ENCODE measurements around the gene CCDC180.

DNA sequence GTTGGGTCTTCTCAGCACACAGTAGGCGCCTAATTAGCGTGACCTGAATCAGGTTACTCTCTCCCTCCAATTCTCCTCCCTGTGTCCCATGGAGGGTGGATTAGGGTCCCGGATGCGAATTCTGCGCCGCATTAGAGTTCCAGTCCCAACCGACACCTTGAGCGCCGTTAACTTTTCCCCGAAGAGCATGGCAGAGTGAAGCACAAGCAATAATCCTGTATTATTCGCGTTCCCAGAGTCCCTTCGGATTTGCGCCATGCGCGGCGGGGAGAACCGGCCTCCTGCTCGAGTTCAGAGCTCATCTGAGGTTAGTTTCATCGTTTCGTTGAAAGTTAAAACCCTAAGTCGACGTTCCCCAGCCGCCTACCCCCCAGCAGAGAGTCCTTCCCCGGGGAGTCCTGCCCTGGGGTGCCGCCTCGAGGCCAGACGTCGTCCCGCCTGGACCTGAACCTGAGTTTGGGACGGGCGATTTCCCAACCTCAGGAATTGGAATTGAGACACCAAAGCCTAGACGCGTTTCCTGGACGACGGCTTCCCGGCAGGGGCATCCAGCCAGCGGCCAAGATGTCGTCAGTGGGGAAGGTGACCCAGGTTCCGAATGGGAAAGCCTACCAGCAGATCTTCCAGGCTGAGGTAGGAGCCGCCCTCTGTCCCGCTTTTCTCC lies at the start of gene CCDC180:
- TF ChIP-seq, protein P1, sequence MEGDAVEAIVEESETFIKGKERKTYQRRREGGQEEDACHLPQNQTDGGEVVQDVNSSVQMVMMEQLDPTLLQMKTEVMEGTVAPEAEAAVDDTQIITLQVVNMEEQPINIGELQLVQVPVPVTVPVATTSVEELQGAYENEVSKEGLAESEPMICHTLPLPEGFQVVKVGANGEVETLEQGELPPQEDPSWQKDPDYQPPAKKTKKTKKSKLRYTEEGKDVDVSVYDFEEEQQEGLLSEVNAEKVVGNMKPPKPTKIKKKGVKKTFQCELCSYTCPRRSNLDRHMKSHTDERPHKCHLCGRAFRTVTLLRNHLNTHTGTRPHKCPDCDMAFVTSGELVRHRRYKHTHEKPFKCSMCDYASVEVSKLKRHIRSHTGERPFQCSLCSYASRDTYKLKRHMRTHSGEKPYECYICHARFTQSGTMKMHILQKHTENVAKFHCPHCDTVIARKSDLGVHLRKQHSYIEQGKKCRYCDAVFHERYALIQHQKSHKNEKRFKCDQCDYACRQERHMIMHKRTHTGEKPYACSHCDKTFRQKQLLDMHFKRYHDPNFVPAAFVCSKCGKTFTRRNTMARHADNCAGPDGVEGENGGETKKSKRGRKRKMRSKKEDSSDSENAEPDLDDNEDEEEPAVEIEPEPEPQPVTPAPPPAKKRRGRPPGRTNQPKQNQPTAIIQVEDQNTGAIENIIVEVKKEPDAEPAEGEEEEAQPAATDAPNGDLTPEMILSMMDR (conservative IDR thresholded peaks at IDR 0.05; ENCODE audit: low read depth, low read length) = no peak
- TF ChIP-seq EZH2 (IDR thresholded peaks at IDR 0.05; ENCODE audit: borderline replicate concordance, low read depth, low read length, poor library complexity, severe bottlenecking) = no peak
